Prostate gland (tissue), 2 donors: Measurements from ENCODE around the gene MYADML2. TPM values are rescaled to one million over a fixed set of nuclear protein-coding genes. Genes with fewer than 3 reads are reported as not detected.

ENCODE experiments used
- DNase-seq: peaks from one replicate; pipeline ENCODE4 v3.0.0-alpha.2; 2019; ENCODE audit warnings: low spot score
- H3K27ac ChIP-seq, 2 donors: fragments of 200-600 bp; sonication (generic); 2 replicates each; pipeline ENCODE4 v1.5.1; 2017 to 2019
- H3K27me3 ChIP-seq: fragments of 200-600 bp; sonication (generic); replicated peaks from 2 replicates; pipeline ENCODE4 v1.5.1; 2019; ENCODE audit not compliant: insufficient read depth
- H3K36me3 ChIP-seq, 2 donors: fragments of 200-600 bp; sonication (generic); 1 replicate in 1 of 2; 2 replicates in 1 of 2; pipeline versions ENCODE4 v1.5.1 to v1.8.1; 2017 to 2019
- H3K4me1 ChIP-seq: fragments of 200-600 bp; sonication (generic); replicated peaks from 2 replicates; pipeline ENCODE4 v1.5.1; 2019
- H3K4me3 ChIP-seq, 2 donors: fragments of 200-600 bp; sonication (generic); 2 replicates each; pipeline ENCODE4 v1.5.1; 2017 to 2019
- H3K9me3 ChIP-seq: fragments of 200-600 bp; sonication (generic); 2 replicates; pipeline ENCODE4 v1.5.1; 2017
- POLR2A ChIP-seq: fragments of 450-650 bp; IDR thresholded peaks from one replicate; pipeline ENCODE4 v1.6.1; 2016; ENCODE audit warnings: antibody characterized with exemption, mild to moderate bottlenecking
- POLR2AphosphoS5 ChIP-seq: sonication (generic); formaldehyde crosslinking; IDR thresholded peaks from one replicate; pipeline ENCODE4 v1.6.1; 2017; ENCODE audit warnings: antibody characterized with exemption
- WGBS: methylation state at CpG from one replicate; pipeline ENCODE4 v1.1.5; 2018; 5-methylcytosine and 5-hydroxymethylcytosine counted together
- intact Hi-C: fragments of 100-400 bp; cut with DNase I; formaldehyde crosslinking; loops from one replicate; pipeline ENCODE4 v1.14.2; 2022
- total RNA-seq, 2 donors: library from RNA; depleted of rRNA; stranded (reverse); fragments of >200 nt; gene quantifications; one replicate each; pipeline ENCODE4 v1.1.0, GENCODE V29; 2016
- TF ChIP-seq, protein P1 (sequence below), 4 experiments: fragments of 200-600 bp in 2 of 4; fragments of 450-650 bp in 2 of 4; sonication (generic) in 2 of 4; IDR thresholded peaks; 1 replicate in 3 of 4; 2 replicates in 1 of 4; pipeline ENCODE4 v1.5.1; 2016 to 2019; ENCODE audit warnings: antibody characterized with exemption in 4 of 4, mild to moderate bottlenecking in 2 of 4, moderate library complexity in 2 of 4

Gene MYADML2
- total RNA-seq, 2 donors from 2014 or later, result 0.14 TPM; not detected in 1

DNA sequence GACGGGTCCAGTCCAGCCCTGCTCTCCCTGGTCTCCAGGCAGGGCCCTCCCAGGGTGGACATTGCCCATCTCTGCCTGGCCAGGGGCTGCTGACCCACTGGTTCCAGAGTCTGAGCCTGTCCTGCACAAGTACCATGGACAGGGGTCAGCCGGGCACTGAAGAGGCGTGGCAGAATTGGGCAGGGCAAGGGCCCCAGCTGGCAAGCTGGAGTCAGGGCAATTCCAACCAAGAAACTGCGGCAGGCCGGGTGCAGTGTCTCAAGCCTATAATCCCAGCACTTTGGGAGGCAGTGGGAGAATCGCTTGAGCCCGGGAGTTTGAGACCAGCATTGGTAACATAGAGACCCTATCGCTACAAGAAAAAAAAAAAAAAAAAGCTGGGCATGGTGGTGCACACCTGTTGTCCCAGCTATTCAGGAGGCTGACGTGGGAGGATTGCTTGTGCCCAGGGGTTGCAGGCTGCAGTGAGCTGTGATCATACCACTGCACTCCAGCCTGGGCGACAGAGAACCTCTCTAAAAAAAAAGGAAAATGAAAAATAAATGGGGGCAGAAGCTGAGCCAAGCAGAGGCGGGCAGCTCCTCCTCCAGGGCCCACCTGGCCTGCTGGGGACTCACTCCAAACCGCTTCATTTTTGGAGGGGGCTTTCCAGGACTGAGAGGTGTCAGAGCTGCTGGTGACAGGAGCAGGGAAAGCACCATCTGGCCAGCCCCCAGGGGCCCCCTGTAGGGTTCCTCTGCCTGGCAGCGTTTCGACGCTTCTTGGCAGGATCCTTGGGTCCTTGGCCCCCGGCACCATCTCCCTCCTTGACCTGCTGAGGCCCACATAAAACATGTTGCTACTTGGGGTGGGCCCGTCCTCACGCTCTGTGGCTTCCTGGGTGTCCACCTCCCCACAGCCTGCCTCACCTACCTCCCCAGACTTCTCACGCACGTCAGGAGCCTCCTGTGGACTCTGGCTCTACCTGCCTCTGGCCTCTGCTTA lies 16.6 kb downstream of the MYADML2 start:
- TF ChIP-seq POLR2AphosphoS5 (no peak), POLR2A (no peak)
- TF ChIP-seq, protein P1, sequence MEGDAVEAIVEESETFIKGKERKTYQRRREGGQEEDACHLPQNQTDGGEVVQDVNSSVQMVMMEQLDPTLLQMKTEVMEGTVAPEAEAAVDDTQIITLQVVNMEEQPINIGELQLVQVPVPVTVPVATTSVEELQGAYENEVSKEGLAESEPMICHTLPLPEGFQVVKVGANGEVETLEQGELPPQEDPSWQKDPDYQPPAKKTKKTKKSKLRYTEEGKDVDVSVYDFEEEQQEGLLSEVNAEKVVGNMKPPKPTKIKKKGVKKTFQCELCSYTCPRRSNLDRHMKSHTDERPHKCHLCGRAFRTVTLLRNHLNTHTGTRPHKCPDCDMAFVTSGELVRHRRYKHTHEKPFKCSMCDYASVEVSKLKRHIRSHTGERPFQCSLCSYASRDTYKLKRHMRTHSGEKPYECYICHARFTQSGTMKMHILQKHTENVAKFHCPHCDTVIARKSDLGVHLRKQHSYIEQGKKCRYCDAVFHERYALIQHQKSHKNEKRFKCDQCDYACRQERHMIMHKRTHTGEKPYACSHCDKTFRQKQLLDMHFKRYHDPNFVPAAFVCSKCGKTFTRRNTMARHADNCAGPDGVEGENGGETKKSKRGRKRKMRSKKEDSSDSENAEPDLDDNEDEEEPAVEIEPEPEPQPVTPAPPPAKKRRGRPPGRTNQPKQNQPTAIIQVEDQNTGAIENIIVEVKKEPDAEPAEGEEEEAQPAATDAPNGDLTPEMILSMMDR (IDR thresholded peaks at IDR 0.05), result no peak
- no peak for DNase-seq
- Histone ChIP-seq H3K4me1 (peaks cover 15% of the 10 kb centered on the region), H3K27me3 (no peaks in the 10 kb centered on the region), H3K9me3 (no peaks in the 10 kb centered on the region), H3K36me3 (no peaks in the 10 kb centered on the region), H3K4me3 (no peak overlapping the region), H3K27ac (no peak overlapping the region)
- intact Hi-C loops, result no loop called here
- 54% methylated on average over 20 of the region's 20 CpGs for WGBS

DNA sequence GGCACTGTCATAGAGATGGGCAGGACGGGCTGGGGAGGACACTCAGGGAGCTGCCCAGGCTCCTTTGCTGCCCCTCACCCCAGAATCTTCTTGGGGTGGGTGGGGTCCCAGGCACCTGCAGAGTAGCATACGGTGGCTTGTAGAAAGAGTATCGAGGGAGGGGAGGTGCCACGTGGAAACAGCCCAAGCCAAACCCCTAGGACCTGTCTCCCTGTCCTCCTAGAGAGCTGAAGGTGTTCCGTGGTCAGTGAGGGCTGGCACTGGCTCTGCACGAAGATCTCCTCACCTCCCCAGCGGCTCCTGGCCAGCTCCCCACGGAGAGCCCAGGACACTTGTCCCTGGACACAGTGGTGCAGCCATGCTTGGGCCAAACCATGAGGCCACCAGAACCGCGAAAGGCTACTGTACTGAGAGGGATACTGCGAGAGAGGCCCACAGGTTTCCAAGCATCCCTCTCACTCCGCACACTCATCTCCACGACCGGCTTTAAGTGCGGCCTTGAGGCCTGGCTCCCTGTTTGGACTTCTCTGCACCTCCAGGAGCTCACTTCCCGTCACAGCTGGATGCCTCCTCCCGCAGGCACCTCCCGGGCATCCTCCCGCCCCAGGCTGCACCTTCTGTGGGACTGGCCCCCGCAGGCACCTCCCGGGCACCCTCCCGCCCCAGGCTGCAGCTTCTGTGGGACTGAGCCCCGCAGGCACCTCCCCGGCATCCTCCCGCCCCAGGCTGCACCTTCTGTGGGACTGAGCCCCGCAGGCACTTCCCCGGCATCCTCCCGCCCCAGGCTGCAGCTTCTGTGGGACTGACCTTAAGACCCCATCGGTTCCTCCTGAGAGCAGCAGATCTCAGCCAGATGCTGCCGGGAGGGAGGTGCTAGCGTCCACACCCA lies 17.5 kb downstream of the MYADML2 start:
- intact Hi-C loops, result no loop called here
- DNase-seq, result no peak
- no peaks in the 10 kb centered on the region for H3K9me3 ChIP-seq
- no peak for TF ChIP-seq POLR2A
- TF ChIP-seq, protein P1 (IDR thresholded peaks at IDR 0.05), result no peak
- TF ChIP-seq POLR2AphosphoS5, result no peak
- no peaks in the 10 kb centered on the region for H3K27me3 ChIP-seq
- H3K4me1 ChIP-seq, result peaks cover 15% of the 10 kb centered on the region
- no peaks in the 10 kb centered on the region for H3K36me3 ChIP-seq
- no peak overlapping the region for H3K27ac ChIP-seq
- H3K4me3 ChIP-seq, result no peak overlapping the region
- 90% methylated on average over 31 of the region's 31 CpGs for WGBS

DNA sequence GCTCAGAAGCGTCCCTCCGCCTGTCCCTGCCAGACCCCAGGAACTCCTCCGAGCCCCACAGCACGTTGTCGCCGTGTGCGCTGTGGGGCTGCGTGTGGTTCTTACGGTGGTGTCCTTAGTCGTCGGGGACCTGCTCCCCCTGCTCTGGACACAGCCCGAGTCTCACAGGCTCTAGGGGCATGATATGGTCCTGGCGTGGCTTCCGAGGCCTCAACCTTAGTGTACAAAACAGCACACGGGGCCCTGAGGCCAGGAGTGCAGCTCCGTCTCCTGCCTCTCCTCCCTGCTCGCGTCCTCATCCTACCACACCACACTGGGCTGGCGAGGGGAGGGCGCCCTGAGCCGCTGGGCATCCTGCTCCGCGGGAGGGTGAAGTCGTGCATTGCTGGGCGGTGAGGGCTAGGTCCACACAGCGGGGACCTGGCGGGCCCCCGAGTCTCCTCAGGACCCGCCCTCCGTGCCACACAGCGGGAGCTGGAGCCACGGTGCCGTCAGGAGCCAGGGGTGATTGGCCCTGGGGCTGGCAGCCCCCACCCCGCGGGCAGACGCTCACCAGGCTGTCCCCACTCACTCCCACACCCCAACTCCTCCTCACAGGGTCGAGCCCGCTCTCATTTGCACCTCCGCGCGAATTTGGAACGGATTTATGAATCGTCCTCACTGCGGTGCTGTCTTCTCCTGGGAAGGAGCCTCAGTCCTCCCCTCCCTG lies 18.3 kb downstream of the MYADML2 start:
- intact Hi-C loops, result no loop called here
- TF ChIP-seq POLR2A (no peak), POLR2AphosphoS5 (no peak)
- TF ChIP-seq, protein P1 (IDR thresholded peaks at IDR 0.05), result no peak
- 25% methylated on average over 43 of the region's 44 CpGs for WGBS
- Histone ChIP-seq H3K9me3 (no peaks in the 10 kb centered on the region), H3K4me1 (peaks cover 17% of the 10 kb centered on the region), H3K27me3 (no peaks in the 10 kb centered on the region), H3K27ac (peak overlapping the region in 1 of 2 donors; percentile 45), H3K4me3 (peak overlapping the region; percentile 89 to 98), H3K36me3 (no peaks in the 10 kb centered on the region)
- no peak for DNase-seq

DNA sequence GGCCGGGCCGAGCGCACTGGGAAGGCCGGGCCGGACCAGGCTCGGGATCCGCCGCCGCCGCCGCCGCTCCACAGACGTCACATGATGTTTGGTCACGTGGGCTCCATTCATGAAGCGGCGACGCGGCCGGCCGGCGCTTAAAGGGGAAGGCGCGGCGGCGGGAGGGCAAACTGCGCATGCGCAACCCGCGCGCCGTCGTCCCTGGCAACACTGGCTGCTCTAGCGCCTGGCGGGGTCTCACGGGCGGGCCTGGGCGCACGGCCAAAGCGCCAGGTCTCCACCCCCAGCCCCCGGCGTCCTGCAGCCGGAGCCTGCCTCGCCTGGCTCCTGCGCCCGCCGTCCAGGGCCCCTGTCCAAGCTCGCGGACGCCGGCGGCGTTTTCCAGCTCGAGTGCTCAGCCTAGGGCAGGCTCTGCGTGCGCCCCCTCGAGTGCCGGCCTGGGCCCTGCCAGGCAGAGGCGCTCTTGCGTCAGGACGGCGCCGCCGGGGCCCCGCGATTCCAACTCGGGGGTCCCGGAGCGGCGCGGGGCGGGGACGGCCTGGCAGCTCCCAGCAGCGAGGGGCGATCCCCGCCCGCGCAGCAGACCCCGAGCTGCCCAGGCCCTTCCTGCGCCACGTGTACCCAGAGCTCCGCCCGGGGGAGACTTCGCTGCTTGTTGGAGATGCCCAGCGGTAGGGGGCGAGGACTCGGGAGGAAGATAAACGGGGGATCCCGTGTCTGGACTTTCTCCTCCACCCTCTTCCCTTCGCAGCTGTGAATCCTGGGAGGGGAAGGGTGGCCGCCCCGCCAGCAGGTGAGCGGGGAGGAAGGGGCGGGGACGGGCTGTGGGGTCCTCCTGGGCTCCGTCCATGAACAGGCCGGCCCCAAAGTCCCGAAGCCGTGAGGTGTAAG lies 19.1 kb downstream of the MYADML2 start, which contains the start of gene MAFG:
MAFG (minus strand) TSS at position 83 of the 891 bp plus-strand sequence. CDS start 4,550 bp downstream, outside the sequence.
- Histone ChIP-seq H3K27me3 (no peaks in the 10 kb centered on the region), H3K4me3 (peak within 1 kb of the TSS; percentile 89 to 98), H3K27ac (peak within 1 kb of the TSS; percentile 83 to 85), H3K36me3 (no peaks in the 10 kb centered on the region), H3K9me3 (no peaks in the 10 kb centered on the region), H3K4me1 (peaks cover 22% of the 10 kb centered on the region)
- peak; percentile 90 for DNase-seq
- intact Hi-C loops, result no loop called here
- TF ChIP-seq POLR2AphosphoS5 (peak; percentile 93), POLR2A (peak; percentile 72)
- TF ChIP-seq, protein P1 (IDR thresholded peaks at IDR 0.05), result peak in 2 of 4 experiments; percentile 26 to 54
- under 1% methylated on average over 56 of the region's 98 CpGs for WGBS
